CD4-positive, alpha-beta memory T cell (primary cell): ENCODE data around the gene RASGRF1. TPM values are rescaled to one million over a fixed set of nuclear protein-coding genes. Genes with fewer than 3 reads are reported as not detected.
"Not testable (repeated sequence)": the region's sequence is repeated elsewhere in the genome, so short reads cannot be mapped to it uniquely, and the experiment has no call there.

Experiments
- CTCF ChIA-PET: fragments of 350-600 bp; sonication (Branson Sonifier 250); formaldehyde crosslinking; loops from one replicate; lab custom pipeline; 2021; ENCODE audit warnings: inconsistent platforms; ENCODE audit not compliant: partially characterized antibody; lab: Charles Lee
- POLR2A ChIA-PET: fragments of 350-600 bp; sonication (Branson Sonifier 250); formaldehyde crosslinking; loops from one replicate; lab custom pipeline; 2021; ENCODE audit not compliant: partially characterized antibody; lab: Charles Lee
- DNase-seq, 5 donors: peaks; one replicate each; pipeline versions ENCODE4 v3.0.0 to v3.0.0-alpha.2; 2020 to 2022; ENCODE audit warnings: mixed read lengths in 1 of 5
- H3K27ac ChIP-seq: one replicate; pipeline ENCODE4 v1.7.0; 2013; ENCODE audit warnings: low read depth, low read length
- H3K27me3 ChIP-seq: 2 replicates; pipeline ENCODE4 v1.7.0; 2013; ENCODE audit warnings: mild to moderate bottlenecking, low read length, moderate library complexity; ENCODE audit not compliant: insufficient read depth
- H3K36me3 ChIP-seq: 2 replicates; pipeline ENCODE4 v1.7.0; 2013; ENCODE audit warnings: mild to moderate bottlenecking, low read length, moderate library complexity; ENCODE audit not compliant: insufficient read depth
- H3K4me1 ChIP-seq: 2 replicates; pipeline ENCODE4 v1.7.0; 2013; ENCODE audit warnings: mild to moderate bottlenecking, low read length, moderate library complexity; ENCODE audit not compliant: insufficient read depth
- H3K4me3 ChIP-seq, 2 donors: one replicate each; pipeline ENCODE4 v1.7.0; 2013; ENCODE audit warnings: low read length in 2 of 2, mild to moderate bottlenecking in 1 of 2
- H3K9me3 ChIP-seq, 2 donors: one replicate each; pipeline ENCODE4 v1.7.0; 2013; ENCODE audit warnings: low read length in 2 of 2, control low read depth in 1 of 2; ENCODE audit not compliant: control insufficient read depth in 1 of 2
- H3K27ac Mint-ChIP-seq, 7 donors: one replicate each; pipeline ENCODE4 v1.8.0; 2020 to 2021; ENCODE audit warnings: mixed read lengths in 7 of 7, mild to moderate bottlenecking in 6 of 7, inconsistent platforms in 3 of 7, moderate library complexity in 3 of 7
- H3K27me3 Mint-ChIP-seq, 2 donors: one replicate each; pipeline ENCODE4 v1.8.0; 2020 to 2021; ENCODE audit warnings: mixed read lengths in 2 of 2
- H3K36me3 Mint-ChIP-seq, 2 donors: one replicate each; pipeline ENCODE4 v1.8.0; 2020 to 2021; ENCODE audit warnings: mixed read lengths in 2 of 2, inconsistent platforms in 1 of 2, mild to moderate bottlenecking in 1 of 2
- H3K4me1 Mint-ChIP-seq, 4 donors: one replicate each; pipeline ENCODE4 v1.8.0; 2020 to 2021; ENCODE audit warnings: mixed read lengths in 4 of 4, mild to moderate bottlenecking in 1 of 4
- H3K4me3 Mint-ChIP-seq, 8 donors: one replicate each; pipeline ENCODE4 v1.8.0; 2020 to 2021; ENCODE audit warnings: mixed read lengths in 8 of 8, mild to moderate bottlenecking in 7 of 8, moderate library complexity in 6 of 8, inconsistent platforms in 3 of 8
- H3K9me3 Mint-ChIP-seq, 8 donors: one replicate each; pipeline ENCODE4 v1.8.0; 2020 to 2021; ENCODE audit warnings: mixed read lengths in 8 of 8, mild to moderate bottlenecking in 5 of 8, inconsistent platforms in 3 of 8, moderate library complexity in 1 of 8
- intact Hi-C: fragments of 100-400 bp; cut with micrococcal nuclease; formaldehyde crosslinking; loops from one replicate; pipeline ENCODE4 v1.15.1; 2023
- polyA plus RNA-seq, 2 donors: library from polyadenylated mRNA; unstranded; fragments of 300-500 nt; fragmentation: Illumina TruSeq; gene quantifications; one replicate each; pipeline ENCODE4 v1.2.3, GENCODE V29; 2021
- total RNA-seq, 2 experiments: library from RNA; stranded (reverse); gene quantifications; one replicate each; pipeline ENCODE4 v1.2.3, GENCODE V29; 2021

RASGRF1 gene
- total and polyA plus RNA-seq, 4 experiments from 2014 or later = not detected

DNA sequence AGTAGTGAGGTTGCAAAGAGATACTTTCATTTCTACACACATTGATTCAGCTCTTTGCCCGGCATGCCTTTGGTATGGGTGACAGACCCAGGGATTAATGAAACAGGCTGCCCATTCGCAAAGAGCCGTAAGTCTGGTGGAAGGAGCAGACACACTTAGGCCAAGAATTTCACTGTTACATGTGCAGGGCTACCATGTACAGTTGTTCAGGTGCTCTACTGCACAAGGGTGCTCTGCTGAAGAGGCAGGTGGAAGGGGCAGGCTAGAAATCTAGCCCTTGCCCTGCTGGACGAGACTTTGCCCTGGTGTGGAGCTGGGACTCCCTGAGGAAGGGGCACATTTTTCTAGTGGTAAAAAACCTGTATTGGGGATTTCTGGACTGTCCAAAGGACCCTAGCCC lies 26.2 kb upstream of the RASGRF1 start:
- POLR2A ChIA-PET = no interaction called here
- CTCF ChIA-PET = interaction anchor here (0.7 kb wide), 1 partner anchor 68 kb away, joined by 3 read pairs; no protein-coding TSS in a partner anchor

DNA sequence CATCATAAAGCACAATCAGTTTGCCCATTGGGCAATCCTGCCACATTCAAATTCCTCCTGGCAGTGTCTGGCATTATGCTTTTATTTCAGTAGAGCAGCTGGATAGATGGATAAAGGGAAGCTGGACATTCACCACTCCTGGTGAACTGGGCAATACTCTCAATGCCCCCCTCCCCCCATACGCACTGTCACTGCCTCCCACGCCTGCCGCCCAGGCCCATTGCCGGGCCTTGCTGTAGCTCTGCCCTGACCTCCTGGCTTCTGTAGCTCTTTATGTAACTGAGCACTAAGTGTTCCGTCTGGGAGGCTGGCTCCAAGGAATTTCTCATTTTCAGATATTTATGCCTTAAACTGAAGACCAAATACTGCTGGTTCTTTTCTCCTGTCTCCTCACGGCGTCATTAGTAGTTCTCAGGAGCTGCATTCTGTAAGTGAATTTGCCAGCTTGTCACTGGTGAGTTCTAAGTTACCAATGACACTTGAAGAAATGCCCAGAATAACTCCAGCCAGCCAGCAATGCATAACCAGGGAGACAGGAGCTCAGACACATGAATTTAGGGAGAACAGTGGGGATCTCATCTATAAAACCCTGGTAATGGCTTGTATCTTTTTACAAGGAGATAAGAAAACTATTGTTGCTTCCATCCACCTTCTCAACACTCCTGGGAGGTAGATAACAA lies 25.5 kb upstream of the RASGRF1 start:
- Histone ChIP-seq H3K36me3 (no peaks in the 10 kb centered on the region), H3K4me1 (no peaks in the 10 kb centered on the region), H3K9me3 (no peaks in the 10 kb centered on the region), H3K4me3 (no peak overlapping the region), H3K27ac (no peak overlapping the region), H3K27me3 (no peaks in the 10 kb centered on the region)
- peaks cover 13 to 15% of the 10 kb centered on the region in 2 donors for H3K27me3 Mint-ChIP-seq
- H3K9me3 Mint-ChIP-seq = peaks cover 0 to 2% (median 0%) of the 10 kb centered on the region in 8 donors
- no peak overlapping the region for H3K4me3 Mint-ChIP-seq
- H3K36me3 Mint-ChIP-seq = no peaks in the 10 kb centered on the region
- CTCF ChIA-PET = interaction anchor here (0.7 to 1.1 kb wide), 2 partner anchors 9 to 69 kb away, joined by 3 read pairs; no protein-coding TSS in a partner anchor
- no peak overlapping the region for H3K27ac Mint-ChIP-seq
- no peak for DNase-seq
- intact Hi-C loops = no loop called here
- H3K4me1 Mint-ChIP-seq = no peaks in the 10 kb centered on the region
- POLR2A ChIA-PET = no interaction called here

More for the DNA sequence above, 26.2 kb upstream of the RASGRF1 start:
- Mint-ChIP-seq H3K27me3 (peaks cover 13 to 18% of the 10 kb centered on the region in 2 donors), H3K4me3 (no peak overlapping the region), H3K9me3 (peaks cover 0 to 2% (median 0%) of the 10 kb centered on the region in 8 donors), H3K27ac (no peak overlapping the region), H3K4me1 (no peaks in the 10 kb centered on the region), H3K36me3 (no peaks in the 10 kb centered on the region)
- Histone ChIP-seq H3K9me3 (no peaks in the 10 kb centered on the region), H3K27me3 (no peaks in the 10 kb centered on the region), H3K4me1 (no peaks in the 10 kb centered on the region), H3K27ac (no peak overlapping the region), H3K4me3 (no peak overlapping the region), H3K36me3 (no peaks in the 10 kb centered on the region)
- intact Hi-C loops = no loop called here
- DNase-seq = no peak

DNA sequence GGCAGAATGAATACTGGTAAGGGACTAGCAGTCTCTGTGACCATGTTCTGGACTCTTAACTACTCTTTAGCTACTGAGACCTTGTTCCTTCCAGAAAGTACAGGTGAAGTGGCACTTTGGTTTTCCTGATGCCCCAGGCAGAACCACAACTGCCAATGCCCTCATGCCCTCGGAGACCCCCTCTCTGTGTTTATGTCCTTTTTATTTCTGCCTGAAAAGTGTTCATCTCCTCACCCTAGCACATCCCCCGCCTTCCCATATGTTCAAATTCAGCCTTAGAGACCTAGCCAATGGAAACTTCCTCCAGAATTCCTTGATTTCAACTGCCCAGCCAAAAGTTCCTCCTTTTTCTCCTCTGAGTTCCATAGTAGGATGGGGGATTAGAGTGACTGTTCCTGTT lies 23.3 kb upstream of the RASGRF1 start:
- no peak for DNase-seq
- H3K36me3 Mint-ChIP-seq = no peaks in the 10 kb centered on the region
- intact Hi-C loops = no loop called here
- Histone ChIP-seq H3K36me3 (no peaks in the 10 kb centered on the region), H3K9me3 (no peaks in the 10 kb centered on the region), H3K4me1 (no peaks in the 10 kb centered on the region), H3K4me3 (no peak overlapping the region), H3K27me3 (no peaks in the 10 kb centered on the region), H3K27ac (no peak overlapping the region)
- H3K4me1 Mint-ChIP-seq = no peaks in the 10 kb centered on the region
- CTCF ChIA-PET = no interaction called here
- POLR2A ChIA-PET = interaction anchor here (0.5 kb wide), 1 partner anchor 27 kb away, joined by 4 read pairs; no protein-coding TSS in a partner anchor
- H3K27ac Mint-ChIP-seq = no peak overlapping the region
- H3K9me3 Mint-ChIP-seq = peaks cover 0 to 4% (median 0%) of the 10 kb centered on the region in 8 donors
- no peak overlapping the region for H3K4me3 Mint-ChIP-seq
- peaks cover 15 to 16% of the 10 kb centered on the region in 2 donors for H3K27me3 Mint-ChIP-seq

DNA sequence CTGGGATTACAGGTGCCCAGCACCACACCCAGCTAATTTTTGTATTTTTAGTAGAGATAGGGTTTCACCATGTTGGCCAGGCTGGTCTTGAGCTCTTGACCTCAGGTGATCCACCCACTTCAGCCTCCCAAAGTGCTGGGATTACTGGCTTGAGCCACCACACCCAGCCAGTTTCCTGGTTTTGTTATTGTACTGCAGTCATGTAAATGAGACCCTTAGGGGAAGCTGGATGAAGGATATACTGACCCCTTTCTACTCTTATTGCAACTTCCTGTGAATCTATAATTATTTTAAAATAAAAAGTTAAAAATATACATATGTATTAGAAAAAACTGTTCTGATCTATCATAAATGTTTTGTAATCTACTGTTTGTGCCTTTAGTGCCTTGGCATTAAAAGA lies 20.8 kb upstream of the RASGRF1 start:
- H3K36me3 ChIP-seq, CTCF ChIA-PET: not testable (repeated sequence)
- H3K27me3 Mint-ChIP-seq = peaks cover 14 to 21% of the 10 kb centered on the region in 2 donors

DNA sequence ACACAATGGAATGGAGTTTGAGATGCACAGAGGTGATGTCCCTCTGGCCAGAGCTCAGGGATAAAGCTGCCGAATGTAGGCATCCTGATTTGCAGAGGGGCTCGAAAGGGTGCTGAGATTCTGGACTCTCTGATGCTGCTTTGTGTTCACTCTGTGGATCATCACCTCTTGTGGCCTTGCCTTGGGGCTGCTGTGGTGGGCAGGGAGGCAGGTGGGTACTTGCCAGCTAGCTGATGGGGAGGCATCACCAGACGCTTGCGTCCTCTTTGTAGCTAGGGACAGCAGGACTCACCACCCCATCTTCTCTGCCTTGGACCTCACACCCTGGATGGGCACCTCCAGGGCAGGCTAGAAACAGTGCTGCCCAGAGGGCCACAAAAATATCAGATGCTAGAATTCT lies 14.6 kb upstream of the RASGRF1 start:
- H3K4me3 Mint-ChIP-seq = no peak overlapping the region
- H3K27ac Mint-ChIP-seq = no peak overlapping the region
- ChIA-PET POLR2A (no interaction called here), CTCF (no interaction called here)
- Histone ChIP-seq H3K4me1 (no peaks in the 10 kb centered on the region), H3K27me3 (no peaks in the 10 kb centered on the region), H3K9me3 (no peaks in the 10 kb centered on the region), H3K27ac (no peak overlapping the region), H3K4me3 (no peak overlapping the region), H3K36me3 (no peaks in the 10 kb centered on the region)
- no peaks in the 10 kb centered on the region for H3K4me1 Mint-ChIP-seq
- H3K9me3 Mint-ChIP-seq = peaks cover 0 to 3% (median 0%) of the 10 kb centered on the region in 8 donors
- no peaks in the 10 kb centered on the region for H3K36me3 Mint-ChIP-seq
- DNase-seq = no peak
- H3K27me3 Mint-ChIP-seq = peaks cover 26 to 35% of the 10 kb centered on the region in 2 donors
- intact Hi-C loops = no loop called here

More for the DNA sequence above, 20.8 kb upstream of the RASGRF1 start:
- H3K9me3 Mint-ChIP-seq, H3K27ac ChIP-seq, H3K4me3 Mint-ChIP-seq, H3K4me1 ChIP-seq, H3K27ac Mint-ChIP-seq, H3K4me3 ChIP-seq, H3K4me1 Mint-ChIP-seq, DNase-seq, intact Hi-C loops, POLR2A ChIA-PET, H3K9me3 ChIP-seq, H3K36me3 Mint-ChIP-seq, H3K27me3 ChIP-seq: not testable (repeated sequence)

DNA sequence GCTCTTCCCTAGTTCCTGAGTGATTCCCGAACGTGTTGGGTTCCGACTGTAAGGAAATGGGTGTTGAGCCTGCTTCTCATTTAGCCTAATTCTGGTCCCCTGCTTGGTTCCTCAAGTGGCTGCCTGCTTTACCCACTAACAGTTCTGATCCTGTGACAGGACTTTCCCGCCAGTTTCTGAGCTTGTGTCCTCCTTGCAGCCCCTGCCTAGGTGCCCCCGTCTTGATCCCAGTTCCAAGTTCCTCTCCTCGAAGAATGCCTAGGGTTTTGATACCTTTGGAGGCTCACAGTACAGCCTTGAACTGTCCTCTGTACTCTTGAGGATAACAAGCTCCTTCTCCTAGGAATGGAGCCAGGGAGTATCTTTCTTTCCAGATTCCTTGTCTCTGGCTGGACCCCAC lies 12.0 kb upstream of the RASGRF1 start:
- Histone ChIP-seq H3K4me3 (no peak overlapping the region), H3K4me1 (no peaks in the 10 kb centered on the region), H3K27ac (no peak overlapping the region), H3K27me3 (no peaks in the 10 kb centered on the region), H3K9me3 (no peaks in the 10 kb centered on the region), H3K36me3 (no peaks in the 10 kb centered on the region)
- no peaks in the 10 kb centered on the region for H3K4me1 Mint-ChIP-seq
- H3K27ac Mint-ChIP-seq = no peak overlapping the region
- intact Hi-C loops = no loop called here
- H3K9me3 Mint-ChIP-seq = peaks cover 0 to 2% (median 0%) of the 10 kb centered on the region in 8 donors
- no peak for DNase-seq
- POLR2A ChIA-PET = no interaction called here
- H3K27me3 Mint-ChIP-seq = peaks cover 30 to 35% of the 10 kb centered on the region in 2 donors
- CTCF ChIA-PET = no interaction called here
- no peak overlapping the region for H3K4me3 Mint-ChIP-seq
- no peaks in the 10 kb centered on the region for H3K36me3 Mint-ChIP-seq

DNA sequence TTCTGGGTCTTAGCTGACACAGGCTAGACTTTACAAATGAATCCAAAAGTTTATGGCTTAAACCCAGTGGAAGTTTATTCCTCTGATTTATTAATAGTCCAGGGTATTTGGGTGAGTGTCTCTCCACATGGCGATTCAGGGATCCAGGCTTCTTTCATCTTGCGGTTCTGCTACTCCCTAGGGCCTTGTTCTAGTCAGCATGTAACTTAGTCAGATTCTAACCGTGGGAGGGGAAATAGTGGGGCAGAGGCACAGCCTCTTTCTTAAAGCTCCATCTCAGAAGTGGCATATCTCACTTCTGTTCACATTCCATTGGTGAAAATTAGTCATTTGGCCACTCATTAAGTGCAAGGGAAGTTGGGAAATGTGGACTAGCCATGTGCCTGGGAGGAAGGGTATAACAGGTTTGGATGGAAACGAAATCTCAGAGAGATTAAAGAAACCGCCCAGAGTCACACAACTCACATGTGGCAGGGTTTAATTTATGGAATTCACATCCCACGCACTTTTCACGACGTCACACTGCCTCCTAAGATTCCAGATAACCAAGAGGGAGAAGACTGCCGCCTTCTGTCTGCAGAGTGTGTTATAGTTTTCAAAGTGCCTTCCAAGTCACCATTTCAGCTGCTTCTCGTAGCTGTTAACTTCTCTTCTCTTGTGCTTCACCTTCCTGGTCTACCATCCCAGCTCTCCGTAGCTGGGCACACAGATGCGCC lies 11.4 kb upstream of the RASGRF1 start:
- H3K27ac ChIP-seq = no peak overlapping the region
- no peaks in the 10 kb centered on the region for H3K36me3 ChIP-seq
- DNase-seq = no peak
- no peak overlapping the region for H3K27ac Mint-ChIP-seq
- intact Hi-C loops = no loop called here
- H3K27me3 Mint-ChIP-seq = peaks cover 28 to 34% of the 10 kb centered on the region in 2 donors
- no peak overlapping the region for H3K4me3 Mint-ChIP-seq
- ChIA-PET CTCF (no interaction called here), POLR2A (no interaction called here)
- no peaks in the 10 kb centered on the region for H3K27me3 ChIP-seq
- no peaks in the 10 kb centered on the region for H3K9me3 ChIP-seq
- H3K9me3 Mint-ChIP-seq = peaks cover 0 to 2% (median 0%) of the 10 kb centered on the region in 8 donors
- H3K36me3 Mint-ChIP-seq = no peaks in the 10 kb centered on the region
- no peaks in the 10 kb centered on the region for H3K4me1 Mint-ChIP-seq
- no peak overlapping the region for H3K4me3 ChIP-seq
- no peaks in the 10 kb centered on the region for H3K4me1 ChIP-seq
